OCI-M2 (cell line): ENCODE data around the gene MGME1.
"Not testable (repeated sequence)": the region's sequence is repeated elsewhere in the genome, so short reads cannot be mapped to it uniquely, and the experiment has no call there.

Experiments
- DNase-seq: peaks from one replicate; lab custom pipeline; 2025; ENCODE audit not compliant: unreplicated experiment; lab: John Stamatoyannopoulos, UW

The MGME1 gene

DNA sequence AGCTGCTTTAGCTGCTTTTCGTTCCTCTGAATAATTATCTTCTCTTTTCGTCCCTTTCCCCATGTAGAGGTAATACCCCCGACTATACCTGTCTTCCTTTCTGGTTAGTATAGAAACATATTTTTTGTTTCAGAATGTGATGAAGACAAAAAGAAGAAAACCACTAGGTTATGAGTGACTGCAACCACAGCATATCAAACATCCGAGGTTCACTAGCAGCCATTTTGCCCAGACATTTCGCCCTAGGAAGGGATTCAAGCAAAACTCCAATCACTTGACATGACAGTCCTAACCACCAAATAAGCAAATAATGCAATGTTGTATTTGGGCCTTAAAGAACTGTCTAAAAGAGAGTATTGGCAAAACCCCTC is 9.6 kb upstream of the MGME1 start:
- no peak for DNase-seq

DNA sequence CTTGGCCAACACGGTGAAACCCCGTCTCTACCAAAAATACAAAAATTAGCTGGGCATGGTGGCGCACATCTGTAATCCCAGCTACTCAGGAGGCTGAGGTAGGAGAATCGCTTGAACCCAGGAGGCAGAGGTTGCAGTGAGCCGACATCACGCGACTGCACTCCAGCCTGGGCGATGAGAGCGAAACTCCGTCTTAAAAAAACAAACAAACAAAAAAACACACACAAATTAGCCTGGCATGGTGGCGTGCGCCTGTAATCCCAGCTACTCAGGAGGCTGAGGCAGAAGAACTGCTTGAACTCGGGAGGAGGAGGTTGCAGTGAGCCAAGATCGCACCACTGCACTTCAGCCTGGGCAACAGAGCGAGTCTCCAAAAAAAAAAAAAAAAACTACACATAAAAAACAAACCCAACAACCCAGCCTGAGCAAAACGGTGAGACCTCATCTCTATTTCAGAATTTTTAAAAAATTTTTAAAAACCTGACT is 8.4 kb upstream of the MGME1 start:
- DNase-seq: not testable (repeated sequence)

- no peak for DNase-seq
Measured at GRCh38 chr20:17960927-17961586, 7.8 kb upstream of the MGME1 start.

DNA sequence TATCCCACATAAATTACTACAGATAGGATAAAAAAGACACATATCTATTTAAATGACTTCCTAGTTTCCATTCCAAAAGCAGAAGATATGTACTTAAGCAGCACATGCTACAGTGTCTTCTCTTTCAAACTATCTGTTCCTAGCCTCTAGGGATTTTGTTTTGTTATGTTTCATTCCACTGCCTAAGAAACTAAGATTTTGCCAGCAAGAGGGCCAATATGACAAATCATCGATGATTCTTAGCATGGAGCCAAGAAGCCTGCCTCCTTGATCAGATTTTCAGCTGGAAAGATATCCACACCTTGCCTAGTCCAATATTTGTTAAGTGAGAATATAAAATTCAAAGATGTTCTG is 7.3 kb upstream of the MGME1 start:
- DNase-seq: no peak

- no peak for DNase-seq
Measured at GRCh38 chr20:17963114-17963897, 5.5 kb upstream of the MGME1 start.

DNA sequence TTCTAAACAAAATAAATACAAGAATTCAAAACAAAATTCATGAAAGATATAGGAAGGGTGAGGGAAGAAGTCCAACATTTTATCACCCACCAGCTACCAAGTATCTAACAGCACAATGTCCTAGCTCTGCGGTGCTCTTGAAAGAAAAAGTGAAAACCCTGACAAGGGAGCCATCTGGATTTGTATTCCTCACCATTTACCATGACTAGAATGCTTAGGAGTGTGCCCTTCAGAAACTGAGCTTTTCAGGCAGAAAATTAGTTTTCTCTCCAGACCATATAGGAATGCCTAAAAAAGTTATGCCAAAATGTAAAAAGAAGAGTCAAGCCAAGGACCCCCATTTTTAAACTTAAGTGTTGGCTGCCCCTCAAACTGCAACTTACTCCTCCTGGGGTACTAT is 4.7 kb upstream of the MGME1 start:
- no peak for DNase-seq

GRCh38 chr20:17964632-17965031 is 4.2 kb upstream of the MGME1 start:
- DNase-seq: no peak

DNA sequence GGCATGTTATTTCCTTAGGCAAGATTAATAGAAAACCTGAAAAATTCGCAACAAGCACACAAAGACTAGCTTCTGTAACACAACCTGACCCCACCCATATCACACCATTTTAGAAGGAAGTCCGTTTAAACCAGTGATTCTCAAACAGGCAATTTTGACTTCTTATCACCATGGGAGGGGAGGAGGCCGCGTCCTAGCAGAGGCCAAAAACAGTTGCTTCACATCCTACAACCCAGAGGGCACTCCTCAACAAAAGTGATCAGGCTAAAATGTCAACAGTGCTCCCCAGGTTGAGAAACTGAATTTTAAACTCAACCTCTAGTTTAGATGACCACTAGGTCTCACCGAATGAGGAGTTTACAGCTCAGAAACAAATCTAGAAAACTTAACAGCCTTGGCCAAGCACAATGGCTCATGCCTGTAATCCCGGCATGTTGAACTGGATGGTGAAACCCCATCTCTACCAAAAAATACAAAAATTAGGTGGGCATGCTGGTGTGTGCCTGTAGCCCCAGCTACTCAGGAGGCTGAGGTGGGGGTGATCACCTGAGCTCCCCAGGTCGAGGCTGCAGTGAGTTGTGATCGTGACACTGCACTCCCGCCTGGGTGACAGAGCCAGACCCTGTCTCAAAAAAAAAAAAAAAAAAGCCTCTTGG is 3.6 kb upstream of the MGME1 start:
- no peak for DNase-seq

- DNase-seq: no peak
Measured at GRCh38 chr20:17966432-17967310, 2.1 kb upstream of the MGME1 start.

DNA sequence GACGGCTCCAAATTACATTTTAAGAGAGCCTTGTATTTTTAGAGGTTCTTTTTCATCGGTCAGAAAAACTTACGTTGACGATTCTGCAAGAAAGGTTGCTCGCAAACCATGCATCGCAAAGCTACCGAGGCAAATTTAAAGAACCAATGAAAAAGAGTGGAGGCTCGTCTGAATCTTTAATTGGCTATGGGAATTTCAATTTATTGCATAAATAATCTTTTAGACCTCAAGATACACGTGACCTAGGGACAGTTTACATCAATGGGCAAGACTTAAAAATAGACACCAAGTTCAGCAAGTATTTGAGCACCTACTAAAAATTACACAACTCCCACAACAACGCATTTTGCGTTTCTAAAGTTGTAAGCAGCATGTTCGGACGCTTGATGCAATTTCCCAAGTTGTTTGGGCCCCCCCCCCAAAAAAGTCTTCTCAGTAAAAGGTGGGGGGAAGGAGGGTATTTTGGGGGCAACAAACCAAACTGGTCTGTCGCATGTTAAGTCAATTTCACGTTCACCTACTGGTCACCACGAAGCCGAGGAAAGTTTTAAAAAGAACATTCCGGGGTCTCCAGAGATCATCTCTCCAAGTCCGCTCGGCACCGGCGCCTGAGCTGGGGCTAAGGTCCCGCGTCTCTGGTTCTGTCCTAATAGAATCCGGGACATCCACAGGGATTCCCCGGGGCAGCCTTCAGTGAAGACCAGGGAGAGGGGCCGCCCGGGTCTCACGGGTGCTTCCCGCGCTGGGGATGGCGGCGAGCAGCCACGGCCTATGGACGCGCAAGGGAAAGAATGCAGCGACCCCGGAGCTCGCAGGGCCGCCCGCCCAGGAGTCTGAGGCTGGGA is 1.1 kb upstream of the MGME1 start:
- no peak for DNase-seq

DNA sequence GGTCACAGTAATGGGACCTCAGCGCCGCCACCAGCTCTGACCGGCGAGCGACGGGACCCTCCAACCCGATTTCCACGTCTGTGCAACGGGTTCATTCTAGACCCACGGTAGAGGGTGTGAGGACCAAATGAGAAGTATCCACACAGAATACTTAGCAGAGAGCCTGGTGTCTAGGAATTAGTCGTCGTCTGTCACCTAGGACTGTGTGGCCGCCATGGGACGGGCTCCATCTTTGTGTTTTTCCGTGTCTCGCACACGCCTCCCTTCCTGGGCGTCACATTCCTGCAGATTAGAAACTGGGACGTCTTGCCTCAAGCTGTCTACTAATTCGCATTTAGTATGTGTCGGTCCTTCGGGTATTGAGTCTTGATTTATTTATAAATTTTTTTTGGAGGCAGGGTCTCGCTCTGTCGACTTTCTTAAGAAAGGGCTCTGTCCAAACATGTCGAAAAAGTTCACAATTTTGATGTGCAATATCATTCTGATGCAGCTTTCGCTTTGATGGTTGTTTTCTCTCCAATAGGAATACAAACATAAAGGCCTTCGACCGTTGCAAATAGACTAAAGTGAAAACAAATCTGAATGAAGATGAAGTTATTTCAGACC is 563 bp downstream of the MGME1 start:
- no peak for DNase-seq

DNA sequence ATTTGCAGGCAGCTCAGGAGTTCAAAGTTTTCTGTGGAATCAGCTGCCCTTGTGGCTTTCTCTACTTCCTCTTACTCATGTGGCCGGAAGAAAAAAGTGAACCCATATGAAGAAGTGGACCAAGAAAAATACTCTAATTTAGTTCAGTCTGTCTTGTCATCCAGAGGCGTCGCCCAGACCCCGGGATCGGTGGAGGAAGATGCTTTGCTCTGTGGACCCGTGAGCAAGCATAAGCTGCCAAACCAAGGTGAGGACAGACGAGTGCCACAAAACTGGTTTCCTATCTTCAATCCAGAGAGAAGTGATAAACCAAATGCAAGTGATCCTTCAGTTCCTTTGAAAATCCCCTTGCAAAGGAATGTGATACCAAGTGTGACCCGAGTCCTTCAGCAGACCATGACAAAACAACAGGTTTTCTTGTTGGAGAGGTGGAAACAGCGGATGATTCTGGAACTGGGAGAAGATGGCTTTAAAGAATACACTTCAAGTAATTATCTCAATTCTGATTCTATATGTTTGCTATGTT is 1.1 kb downstream of the MGME1 start:
- DNase-seq: no peak

DNA sequence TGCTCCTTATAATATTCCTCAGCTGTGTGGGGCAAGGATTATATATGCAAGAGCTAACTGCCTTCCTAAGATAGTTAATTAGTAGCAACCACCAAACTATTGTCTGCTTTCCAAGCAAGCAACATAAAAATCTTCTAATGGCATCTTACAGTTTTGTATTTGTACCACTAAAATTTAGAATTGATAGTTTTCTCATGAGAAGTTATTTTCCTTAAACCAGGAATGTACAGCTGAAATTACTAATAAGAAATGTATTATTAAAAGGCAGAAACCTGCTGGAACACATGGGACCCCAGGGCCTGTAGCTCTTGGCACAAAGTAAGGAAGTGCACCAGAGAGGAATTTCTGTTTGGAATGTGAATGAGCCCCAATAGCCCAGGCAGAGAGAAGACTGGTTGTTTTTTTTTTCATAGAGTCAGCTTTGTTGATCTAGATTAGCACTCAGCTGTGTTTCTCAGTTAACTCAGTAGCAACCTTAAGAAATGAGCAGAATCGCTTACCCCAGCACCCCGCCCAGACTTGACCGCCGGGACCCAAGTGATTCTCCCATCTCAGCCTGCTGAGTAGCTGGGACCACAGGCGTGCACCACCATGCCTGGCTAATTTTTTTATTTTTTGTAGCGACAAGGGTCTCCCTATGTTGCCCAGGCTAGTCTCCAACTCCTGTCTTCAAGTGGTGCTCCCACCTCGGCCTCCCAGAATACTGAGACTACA is 2.6 kb downstream of the MGME1 start:
- no peak for DNase-seq

GRCh38 chr20:17972121-17972520 is 3.3 kb downstream of the MGME1 start:
- DNase-seq: no peak

DNA sequence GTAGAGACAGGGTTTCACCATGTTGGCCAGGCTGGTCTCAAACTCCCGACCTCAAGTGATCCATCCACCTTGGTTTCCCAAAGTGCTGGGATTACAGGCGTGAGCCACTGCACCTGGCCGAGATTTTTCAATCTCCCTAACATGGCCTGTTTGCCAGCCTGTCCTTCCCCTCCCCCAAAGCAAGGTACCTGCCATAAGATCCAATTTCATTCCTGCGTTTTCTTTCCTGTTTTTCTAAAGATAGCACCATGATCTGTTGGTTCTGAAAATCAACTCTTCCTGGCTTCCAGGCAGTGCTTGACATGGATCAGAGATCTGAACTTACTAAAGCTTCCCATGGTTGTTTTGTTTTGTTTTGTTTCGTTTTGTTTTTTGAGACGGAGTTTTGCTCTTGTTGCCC is 7.5 kb downstream of the MGME1 start:
- no peak for DNase-seq

DNA sequence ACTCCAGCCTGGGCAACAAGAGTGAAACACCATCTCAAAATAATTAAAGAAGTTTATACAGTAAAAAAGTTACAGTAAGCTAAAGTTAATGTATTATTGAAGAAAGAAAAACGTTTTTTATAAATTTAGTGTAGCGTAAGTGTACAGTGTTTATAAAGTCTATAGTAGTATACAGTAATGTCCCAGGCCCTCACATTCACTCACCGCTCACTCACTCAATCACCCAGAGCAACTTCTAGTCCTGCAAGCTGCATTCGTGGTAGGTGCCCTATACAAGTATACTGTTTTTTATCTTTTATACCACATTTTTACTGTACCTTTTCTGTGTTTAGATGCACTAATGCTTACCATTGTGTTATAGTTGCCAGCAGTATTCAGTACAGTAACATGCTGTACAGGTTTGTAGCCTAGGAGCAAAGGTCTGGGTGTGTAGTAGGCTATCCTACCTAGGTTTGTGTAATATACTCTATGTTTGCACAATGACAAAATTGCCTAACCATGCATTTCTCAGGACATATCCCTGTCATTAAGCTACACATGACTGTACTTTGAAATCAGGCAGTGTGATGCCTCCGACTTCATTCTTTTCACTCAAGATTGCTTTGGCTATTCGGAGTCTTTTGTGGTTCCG is 16.7 kb downstream of the MGME1 start:
- DNase-seq: no peak

DNA sequence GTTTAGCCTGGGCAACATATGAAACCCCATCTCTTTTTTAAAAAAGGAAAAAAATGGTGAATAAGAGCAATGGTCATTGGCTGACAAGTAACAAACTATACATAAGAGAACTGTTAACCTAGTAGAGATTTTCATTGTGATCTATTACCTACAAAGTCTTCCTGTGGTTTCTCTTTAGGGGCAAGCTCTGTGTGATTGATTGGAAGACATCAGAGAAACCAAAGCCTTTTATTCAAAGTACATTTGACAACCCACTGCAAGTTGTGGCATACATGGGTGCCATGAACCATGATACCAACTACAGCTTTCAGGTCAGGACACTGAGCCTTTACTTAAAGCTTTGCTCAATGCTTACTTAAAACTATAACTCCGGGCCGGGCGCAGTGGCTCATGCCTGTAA is 19.2 kb downstream of the MGME1 start:
- no peak for DNase-seq

- DNase-seq: no peak
Measured at GRCh38 chr20:17990278-17990972, 21.6 kb downstream of the MGME1 start.
